Stimulated activated CD8-positive, alpha-beta memory T cell treated with anti-CD3 and anti-CD28 coated beads, Interleukin-12 subunit alpha, Interleukin-12 subunit beta, amount 100 ng/mL, for 1 hour (primary cell): Measurements from ENCODE around the gene CCNL2.
A peak's percentile ranks its signal among the peaks of the same experiment; 100 is the strongest.
"Not testable (repeated sequence)": the region's sequence is repeated elsewhere in the genome, so short reads cannot be mapped to it uniquely, and the experiment has no call there.

Experiments used
- DNase-seq: peaks from one replicate; pipeline ENCODE4 v3.0.0-alpha.2; 2020; ENCODE audit warnings: low read depth

The CCNL2 gene

DNA sequence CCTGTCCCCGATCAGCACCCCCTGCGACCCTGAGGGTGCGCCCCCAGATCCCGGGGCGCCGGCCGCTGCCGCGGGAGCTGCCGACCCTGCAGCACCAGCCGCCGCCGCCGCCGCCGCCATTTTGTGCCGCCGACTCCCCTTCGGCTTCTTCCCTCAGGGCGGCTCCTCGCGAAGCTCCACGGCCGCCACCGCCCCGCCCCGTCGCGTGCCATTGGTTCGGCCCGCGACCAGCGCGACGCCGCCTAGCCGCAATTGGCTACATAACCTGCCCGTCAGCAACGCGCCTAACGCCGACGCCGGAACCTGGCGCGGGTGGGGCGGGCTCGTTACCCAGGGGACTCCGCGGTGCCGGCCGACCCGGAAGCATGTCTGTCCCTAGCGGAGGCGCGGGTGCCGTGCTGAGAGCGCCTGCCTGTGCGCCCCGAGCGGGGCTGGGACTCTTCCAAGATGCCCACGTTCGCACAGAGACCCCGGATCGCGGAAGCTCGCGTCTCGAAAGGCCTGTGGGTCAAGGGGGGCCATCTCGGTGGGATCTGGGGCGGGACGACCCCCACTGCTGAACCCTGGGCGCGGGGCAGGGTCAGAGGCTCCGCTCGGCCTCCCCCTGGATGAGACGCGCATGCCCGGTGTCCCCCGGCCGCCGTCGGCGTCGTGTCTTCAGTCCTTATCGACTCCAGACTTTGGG, at the start of gene CCNL2:
Gene CCNL2, minus strand, starts transcription at position 149 of the 685 bp plus-strand sequence. Its CDS starts 29 bp downstream, at position 120.
- peak; percentile 98 for DNase-seq

DNA sequence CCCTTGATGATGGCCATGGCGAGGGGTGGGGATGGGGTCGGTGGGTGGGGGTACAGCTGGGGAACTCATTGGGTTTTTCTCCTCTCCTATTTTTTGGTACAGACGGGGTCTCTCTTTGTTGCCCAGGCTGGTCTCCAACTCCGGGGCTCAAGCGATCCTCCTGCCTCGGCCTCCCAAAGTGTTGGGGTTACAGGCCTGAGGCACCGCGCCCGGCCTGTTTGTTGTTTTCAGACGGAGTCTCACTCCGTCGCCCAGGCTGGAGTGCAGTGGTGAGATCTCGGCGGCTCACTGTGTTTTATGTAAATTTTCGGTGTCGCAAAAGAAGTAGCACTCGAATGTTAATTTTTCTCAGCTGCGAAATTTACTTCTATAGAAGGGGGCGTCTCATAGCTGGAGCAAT, 47.5 kb upstream of the CCNL2 start:
- not testable (repeated sequence) for DNase-seq

GRCh38 chr1:1442069-1442770, 43.1 kb upstream of the CCNL2 start:
- no peak for DNase-seq

DNA sequence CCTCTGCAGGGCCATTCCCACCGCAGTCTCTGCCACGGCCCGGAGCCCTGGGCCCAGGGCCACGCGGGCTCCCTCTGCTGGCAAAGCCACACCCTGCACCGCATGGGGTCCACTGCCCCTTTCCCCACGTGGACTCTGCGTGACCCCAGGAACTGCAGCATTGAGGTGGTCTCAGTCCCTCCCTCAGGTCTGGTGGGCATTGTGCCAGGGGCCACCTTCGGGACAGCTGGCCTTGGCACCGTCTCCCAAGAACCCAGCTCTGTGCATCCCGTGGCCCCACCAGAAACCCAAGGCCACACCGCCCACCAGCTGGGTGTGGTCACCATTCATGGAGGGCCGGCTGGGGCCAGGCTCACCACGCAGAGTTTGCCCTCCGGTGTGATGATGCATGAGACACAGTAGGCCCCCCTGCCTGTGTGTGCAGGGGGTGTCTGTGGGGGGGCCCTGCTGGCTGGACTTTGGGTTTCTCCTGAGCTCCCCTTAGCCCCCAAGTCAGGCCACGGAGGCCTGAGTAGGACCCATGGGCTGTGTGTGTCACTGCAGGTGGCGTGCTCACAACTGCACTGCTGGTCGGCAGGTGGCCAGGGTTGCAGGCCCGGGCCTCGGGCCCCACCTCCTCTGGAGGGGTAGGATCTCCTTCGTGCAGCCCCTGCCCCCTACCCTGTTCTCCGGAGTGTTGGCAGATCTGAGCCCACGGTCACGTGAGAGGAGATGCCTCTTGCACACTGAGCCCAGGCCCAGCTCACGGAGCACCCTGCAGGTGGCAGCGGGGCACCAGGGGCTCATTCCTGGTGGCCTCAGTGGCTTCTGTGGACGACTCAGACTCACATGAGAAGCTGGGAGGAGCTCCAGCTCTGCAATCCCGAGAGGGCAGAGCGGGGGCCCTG, 42.1 kb upstream of the CCNL2 start:
- DNase-seq: peak; percentile 29

DNA sequence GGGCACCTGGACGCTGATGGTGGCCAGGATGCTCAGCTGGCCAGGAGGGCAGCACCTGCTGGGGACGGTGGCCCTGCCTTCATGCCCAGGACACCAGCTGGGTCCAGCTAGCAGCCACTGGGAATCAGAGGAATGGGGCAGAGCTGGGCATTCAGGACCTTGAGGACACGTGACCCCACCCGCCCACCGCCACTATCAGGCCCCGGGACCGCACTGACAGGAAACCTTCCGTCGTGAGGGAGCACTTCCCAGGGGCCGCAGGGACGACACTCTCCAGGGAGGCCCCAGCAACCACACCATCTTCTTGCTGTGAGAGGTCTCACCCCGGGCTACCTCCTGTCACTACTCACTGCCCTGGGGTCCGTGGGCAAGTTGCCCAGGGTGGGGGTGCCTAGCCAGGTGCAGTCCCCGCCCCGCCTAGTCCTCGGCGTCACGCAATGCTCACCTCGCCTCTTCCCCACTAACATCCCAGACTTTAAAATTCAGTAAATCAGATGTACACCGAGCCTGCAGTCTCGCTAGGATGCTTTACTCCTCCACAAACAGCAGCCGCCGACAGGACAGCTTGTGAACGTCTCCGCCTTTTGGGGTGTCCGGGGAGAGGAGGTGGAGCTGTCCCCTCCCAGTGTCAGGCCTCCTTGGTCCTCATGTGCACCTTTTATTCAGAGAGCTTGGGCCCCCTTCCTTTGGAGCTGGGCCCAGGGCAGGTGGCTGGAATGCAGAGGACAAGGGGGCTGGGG, 41.3 kb upstream of the CCNL2 start:
- DNase-seq: no peak

- DNase-seq: no peak
Measured at GRCh38 chr1:1439546-1440261, 40.6 kb upstream of the CCNL2 start.

DNA sequence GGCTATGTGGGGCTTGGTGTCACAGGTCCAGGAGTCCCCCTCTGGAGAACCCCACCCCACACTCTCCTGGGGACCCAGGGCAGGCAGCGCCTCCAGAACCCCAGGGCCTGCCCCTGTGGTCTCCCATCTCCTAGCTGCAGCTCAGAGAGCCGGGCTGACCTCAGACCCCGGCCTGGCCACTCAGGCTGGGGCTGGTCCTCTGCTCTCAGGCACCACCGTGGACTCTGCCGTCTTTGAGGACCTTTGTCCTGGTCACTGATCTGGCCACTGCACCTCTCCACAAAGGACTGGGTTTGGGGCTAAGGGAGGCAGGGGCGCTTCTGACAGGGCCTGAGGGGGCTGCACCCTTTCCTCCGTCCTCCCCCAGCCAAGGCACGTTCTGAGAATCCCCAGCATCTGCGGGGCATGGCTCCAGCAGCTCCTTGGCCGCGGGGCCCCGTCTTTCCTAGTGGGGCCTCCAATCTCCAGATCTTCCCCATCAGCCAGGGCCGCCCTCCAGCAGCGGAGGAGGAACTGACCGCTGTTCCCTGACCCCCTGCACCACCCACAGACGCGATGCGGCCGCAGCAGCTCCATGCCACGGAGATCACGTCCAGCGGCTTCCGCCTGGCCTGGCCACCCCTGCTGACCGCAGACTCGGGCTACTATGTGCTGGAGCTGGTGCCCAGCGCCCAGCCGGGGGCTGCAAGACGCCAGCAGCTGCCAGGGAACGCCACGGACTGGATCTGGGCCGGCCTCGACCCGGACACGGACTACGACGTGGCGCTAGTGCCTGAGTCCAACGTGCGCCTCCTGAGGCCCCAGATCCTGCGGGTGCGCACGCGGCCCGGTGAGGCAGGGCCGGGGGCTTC, 39.6 kb upstream of the CCNL2 start:
- no peak for DNase-seq

GRCh38 chr1:1437904-1438376, 38.8 kb upstream of the CCNL2 start:
- no peak for DNase-seq

DNA sequence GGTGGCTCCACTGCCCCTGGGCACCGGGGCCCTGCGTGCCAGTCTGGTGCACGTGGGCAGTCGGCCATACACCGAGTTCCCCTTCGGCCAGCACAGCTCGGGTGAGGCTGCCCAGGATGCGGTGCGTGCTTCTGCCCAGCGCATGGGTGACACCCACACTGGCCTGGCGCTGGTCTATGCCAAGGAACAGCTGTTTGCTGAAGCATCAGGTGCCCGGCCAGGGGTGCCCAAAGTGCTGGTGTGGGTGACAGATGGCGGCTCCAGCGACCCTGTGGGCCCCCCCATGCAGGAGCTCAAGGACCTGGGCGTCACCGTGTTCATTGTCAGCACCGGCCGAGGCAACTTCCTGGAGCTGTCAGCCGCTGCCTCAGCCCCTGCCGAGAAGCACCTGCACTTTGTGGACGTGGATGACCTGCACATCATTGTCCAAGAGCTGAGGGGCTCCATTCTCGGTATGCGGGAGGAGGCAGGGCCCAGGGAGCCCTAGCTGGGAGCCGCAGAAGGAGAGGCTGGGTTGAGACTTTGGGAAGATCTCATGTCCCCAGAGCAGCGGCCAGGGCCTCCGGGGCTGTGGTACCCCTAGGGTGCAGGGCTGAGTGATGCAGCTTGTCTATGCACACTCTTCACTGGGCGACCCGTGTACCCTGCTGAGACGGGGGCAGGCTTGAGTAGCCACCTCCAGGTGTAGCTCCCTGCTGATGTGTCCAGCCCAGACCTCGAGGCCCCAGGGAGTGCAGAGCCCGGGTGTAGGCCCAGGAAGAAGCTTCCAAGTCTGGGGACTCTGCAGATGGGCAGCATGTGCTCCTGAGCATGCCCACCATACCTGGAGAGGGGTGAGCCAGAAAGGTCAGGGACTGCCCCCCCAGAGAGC, 38.1 kb upstream of the CCNL2 start:
- DNase-seq: no peak

GRCh38 chr1:1436630-1437032, 37.5 kb upstream of the CCNL2 start:
- no peak for DNase-seq

- no peak for DNase-seq
Measured at GRCh38 chr1:1435911-1436629, 36.9 kb upstream of the CCNL2 start.

DNA sequence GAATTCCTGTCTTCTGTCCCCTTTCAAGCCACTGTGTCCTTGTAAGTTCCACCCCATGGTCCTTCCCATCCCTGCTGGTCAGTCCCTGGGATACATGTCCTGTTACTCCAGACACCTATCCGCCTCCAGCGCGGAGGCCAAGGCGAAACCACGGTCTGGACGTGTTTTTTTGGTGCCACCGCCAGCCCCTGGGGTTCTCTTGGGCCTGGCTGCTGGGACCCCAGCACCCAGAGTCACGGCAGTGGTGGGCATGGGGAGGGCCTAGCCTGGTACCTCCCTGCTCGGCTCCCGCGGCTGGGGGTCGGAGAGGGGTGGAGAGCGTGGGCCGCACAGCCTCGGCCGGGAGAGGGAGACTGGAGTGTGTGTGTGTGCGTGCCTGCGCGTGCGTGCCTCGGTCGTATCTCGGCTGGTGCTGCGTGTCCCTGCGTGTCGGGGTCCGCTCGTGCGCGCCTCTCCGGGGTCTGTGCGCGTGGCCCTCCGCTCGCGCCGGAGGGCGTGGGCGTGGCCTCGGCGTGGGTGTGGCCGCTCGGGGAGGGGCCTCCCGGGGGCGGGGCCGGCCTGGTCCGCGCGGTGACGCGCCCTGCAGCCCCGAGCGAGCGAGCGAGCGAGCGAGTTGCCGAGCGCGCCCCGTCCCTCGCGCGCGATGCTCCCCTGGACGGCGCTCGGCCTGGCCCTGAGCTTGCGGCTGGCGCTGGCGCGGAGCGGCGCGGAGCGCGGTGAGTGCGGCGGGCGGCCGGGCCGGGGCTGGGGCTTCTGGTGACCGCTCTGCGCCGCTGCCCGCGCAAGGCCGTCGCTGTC, 36.2 kb upstream of the CCNL2 start, which contains the start of gene VWA1:
Gene VWA1, plus strand, starts transcription at position 585 of the 798 bp plus-strand sequence. Its CDS starts 59 bp downstream, at position 644.
- peak; percentile 20 for DNase-seq

DNA sequence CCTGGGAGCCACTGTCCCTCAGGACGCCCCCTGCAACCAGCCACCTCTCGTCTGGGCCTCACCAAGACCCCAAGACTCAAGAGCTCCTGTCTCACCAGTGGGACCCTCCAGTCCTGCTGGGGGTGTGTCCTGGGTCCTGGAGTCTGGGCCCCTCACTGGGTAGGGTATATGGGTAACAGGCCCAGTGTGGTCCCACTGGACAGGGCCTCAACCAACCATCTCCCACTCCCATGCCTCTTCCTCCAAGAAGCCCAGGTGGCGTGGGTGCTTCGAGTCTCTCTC, 35.6 kb upstream of the CCNL2 start:
- no peak for DNase-seq

DNA sequence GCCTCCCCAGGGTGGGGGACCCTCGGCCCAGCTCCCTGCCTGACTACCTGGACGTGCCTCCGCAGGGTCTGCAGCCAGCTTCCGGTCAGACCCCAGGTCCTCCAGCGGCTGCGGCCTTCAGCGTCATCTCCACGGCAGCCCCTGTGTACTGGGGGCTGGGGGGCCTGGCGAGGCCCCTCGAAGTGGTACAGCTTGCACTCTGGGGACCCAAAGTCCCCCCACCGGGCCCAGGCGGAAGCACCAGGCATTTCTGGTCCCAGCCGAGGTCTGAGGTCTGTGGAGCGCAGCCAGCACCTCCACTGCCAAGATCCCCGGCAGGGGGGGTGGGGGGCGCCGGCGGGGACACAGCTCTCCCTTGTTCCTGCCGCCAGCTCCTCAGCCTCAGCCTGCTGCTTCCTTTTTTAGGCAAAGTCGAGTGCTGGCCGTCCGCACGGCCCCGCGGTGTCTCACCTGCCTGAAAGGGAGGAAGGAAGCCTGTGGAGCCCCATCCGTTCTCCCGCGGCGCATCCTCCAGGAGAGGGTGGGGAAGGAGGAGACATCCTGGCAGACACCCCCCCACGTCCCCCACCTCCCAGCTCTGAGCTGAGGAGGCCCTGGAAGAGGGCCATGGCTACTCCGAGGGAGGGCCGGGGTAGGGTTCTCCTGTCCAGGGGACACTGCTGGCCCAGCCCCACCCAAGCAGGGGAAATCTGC, 35.1 kb upstream of the CCNL2 start:
- DNase-seq: no peak

- no peak for DNase-seq
Measured at GRCh38 chr1:1433804-1434130, 34.6 kb upstream of the CCNL2 start.

GRCh38 chr1:1432951-1433803, 34.0 kb upstream of the CCNL2 start:
- no peak for DNase-seq
